ENCODE results near the gene STX3.

GRCh38 chr11:59800390-59801025, 45.3 kb downstream of the STX3 start:
- TF ChIP-seq, protein P1, sequence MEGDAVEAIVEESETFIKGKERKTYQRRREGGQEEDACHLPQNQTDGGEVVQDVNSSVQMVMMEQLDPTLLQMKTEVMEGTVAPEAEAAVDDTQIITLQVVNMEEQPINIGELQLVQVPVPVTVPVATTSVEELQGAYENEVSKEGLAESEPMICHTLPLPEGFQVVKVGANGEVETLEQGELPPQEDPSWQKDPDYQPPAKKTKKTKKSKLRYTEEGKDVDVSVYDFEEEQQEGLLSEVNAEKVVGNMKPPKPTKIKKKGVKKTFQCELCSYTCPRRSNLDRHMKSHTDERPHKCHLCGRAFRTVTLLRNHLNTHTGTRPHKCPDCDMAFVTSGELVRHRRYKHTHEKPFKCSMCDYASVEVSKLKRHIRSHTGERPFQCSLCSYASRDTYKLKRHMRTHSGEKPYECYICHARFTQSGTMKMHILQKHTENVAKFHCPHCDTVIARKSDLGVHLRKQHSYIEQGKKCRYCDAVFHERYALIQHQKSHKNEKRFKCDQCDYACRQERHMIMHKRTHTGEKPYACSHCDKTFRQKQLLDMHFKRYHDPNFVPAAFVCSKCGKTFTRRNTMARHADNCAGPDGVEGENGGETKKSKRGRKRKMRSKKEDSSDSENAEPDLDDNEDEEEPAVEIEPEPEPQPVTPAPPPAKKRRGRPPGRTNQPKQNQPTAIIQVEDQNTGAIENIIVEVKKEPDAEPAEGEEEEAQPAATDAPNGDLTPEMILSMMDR (IDR thresholded peaks at IDR 0.05; ENCODE audit: low read depth, low read length, poor library complexity, severe bottlenecking): no peak
- TF ChIP-seq EZH2phosphoT487 (IDR thresholded peaks at IDR 0.05; ENCODE audit: borderline replicate concordance, low read length): no peak
